Tibial nerve (tissue), 4 donors: ENCODE measurements around the gene MRPL54. TPM values are rescaled to one million over a fixed set of nuclear protein-coding genes. Genes with fewer than 3 reads are reported as not detected.

Experiments used
- DNase-seq, 2 donors: peaks; one replicate each; pipeline ENCODE4 v3.0.0-alpha.2; 2019; ENCODE audit warnings: low spot score in 2 of 2
- H3K27ac ChIP-seq, 4 donors: fragments of 200-600 bp; sonication (generic) in 3 of 4; one replicate each; pipeline ENCODE4 v1.5.1; 2017 to 2019; ENCODE audit warnings: mild to moderate bottlenecking in 1 of 4
- H3K27me3 ChIP-seq, 2 donors: fragments of 200-600 bp; sonication (generic) in 1 of 2; one replicate each; pipeline versions ENCODE4 v1.5.1 to v1.6.0; 2017 to 2019
- H3K36me3 ChIP-seq, 3 donors: fragments of 200-600 bp; sonication (generic); one replicate each; pipeline ENCODE4 v1.5.1; 2018 to 2019
- H3K4me1 ChIP-seq, 4 donors: fragments of 200-600 bp; sonication (generic) in 3 of 4; one replicate each; pipeline ENCODE4 v1.5.1; 2017 to 2019
- H3K4me3 ChIP-seq, 4 donors: fragments of 200-600 bp; sonication (generic) in 3 of 4; one replicate each; pipeline ENCODE4 v1.5.1; 2017 to 2019; ENCODE audit warnings: mild to moderate bottlenecking in 1 of 4, moderate library complexity in 1 of 4
- H3K9me3 ChIP-seq, 4 donors: fragments of 200-600 bp; sonication (generic) in 3 of 4; one replicate each; pipeline ENCODE4 v1.5.1; 2017 to 2019
- CTCF ChIP-seq, 5 experiments: fragments of 200-600 bp in 3 of 5; fragments of 450-650 bp in 2 of 5; sonication (generic) in 3 of 5; IDR thresholded peaks; one replicate each; pipeline ENCODE4 v1.5.1; 2016 to 2019; ENCODE audit warnings: antibody characterized with exemption in 5 of 5, mild to moderate bottlenecking in 3 of 5, moderate library complexity in 2 of 5
- EP300 ChIP-seq, 2 donors: sonication (generic); formaldehyde crosslinking; IDR thresholded peaks; one replicate each; pipeline ENCODE4 v1.6.1; 2017; ENCODE audit warnings: antibody characterized with exemption in 2 of 2, mild to moderate bottlenecking in 1 of 2
- POLR2A ChIP-seq, 2 donors: fragments of 450-650 bp; IDR thresholded peaks; one replicate each; pipeline ENCODE4 v1.6.1; 2017; ENCODE audit warnings: antibody characterized with exemption in 2 of 2, mild to moderate bottlenecking in 2 of 2, moderate library complexity in 2 of 2
- WGBS, 2 donors: methylation state at CpG; one replicate each; pipeline ENCODE4 v1.1.5; 2018; 5-methylcytosine and 5-hydroxymethylcytosine counted together
- total RNA-seq, 4 donors: library from RNA; depleted of rRNA; stranded (reverse); fragments of >200 nt; gene quantifications; one replicate each; pipeline ENCODE4 v1.1.0, GENCODE V29; 2016

Gene MRPL54
- total RNA-seq, 4 donors from 2014 or later, result 44.1 to 111 (median 59.2) TPM

GRCh38 chr19:3733549-3734309 is 28.8 kb upstream of the MRPL54 start:
- Histone ChIP-seq H3K4me1 (no peaks in the 10 kb centered on the region), H3K27me3 (no peaks in the 10 kb centered on the region), H3K27ac (no peak overlapping the region), H3K36me3 (no peaks in the 10 kb centered on the region), H3K9me3 (peaks cover 0 to 28% (median 0%) of the 10 kb centered on the region in 4 donors), H3K4me3 (no peak overlapping the region)
- no peak for DNase-seq
- WGBS, 2 donors, result 80 to 83% methylated on average over 19 to 20 of the region's 20 CpGs
- TF ChIP-seq POLR2A (IDR thresholded peaks at IDR 0.05) (no peak), EP300 (IDR thresholded peaks at IDR 0.05) (no peak), CTCF (IDR thresholded peaks at IDR 0.05) (no peak)

GRCh38 chr19:3734310-3734600 is 28.2 kb upstream of the MRPL54 start:
- DNase-seq, result no peak
- WGBS, 2 donors, result 89 to 96% methylated on average over 12 to 14 of the region's 14 CpGs
- TF ChIP-seq EP300 (IDR thresholded peaks at IDR 0.05) (no peak), POLR2A (IDR thresholded peaks at IDR 0.05) (no peak), CTCF (IDR thresholded peaks at IDR 0.05) (no peak)

GRCh38 chr19:3736106-3736724 is 26.3 kb upstream of the MRPL54 start:
- TF ChIP-seq CTCF (IDR thresholded peaks at IDR 0.05) (no peak), POLR2A (IDR thresholded peaks at IDR 0.05) (no peak)
- no peaks in the 10 kb centered on the region for H3K4me1 ChIP-seq
- WGBS, 2 donors, result 69 to 76% methylated on average over 14 to 20 of the region's 21 CpGs
- DNase-seq, result no peak
- no peak overlapping the region for H3K4me3 ChIP-seq
- H3K9me3 ChIP-seq, result peaks cover 0 to 7% (median 0%) of the 10 kb centered on the region in 4 donors
- no peaks in the 10 kb centered on the region for H3K27me3 ChIP-seq
- H3K36me3 ChIP-seq, result no peaks in the 10 kb centered on the region
- no peak overlapping the region for H3K27ac ChIP-seq

More at GRCh38 chr19:3734310-3734600, 28.2 kb upstream of the MRPL54 start:
- no peaks in the 10 kb centered on the region for H3K27me3 ChIP-seq
- H3K9me3 ChIP-seq, result peaks cover 0 to 25% (median 0%) of the 10 kb centered on the region in 4 donors
- no peak overlapping the region for H3K4me3 ChIP-seq
- H3K27ac ChIP-seq, result no peak overlapping the region
- H3K36me3 ChIP-seq, result no peaks in the 10 kb centered on the region
- H3K4me1 ChIP-seq, result no peaks in the 10 kb centered on the region

- Histone ChIP-seq H3K4me3 (no peak overlapping the region), H3K36me3 (no peaks in the 10 kb centered on the region), H3K27ac (no peak overlapping the region), H3K27me3 (no peaks in the 10 kb centered on the region), H3K9me3 (no peaks in the 10 kb centered on the region), H3K4me1 (no peaks in the 10 kb centered on the region)
- DNase-seq, result no peak
- TF ChIP-seq CTCF (IDR thresholded peaks at IDR 0.05), result no peak
- TF ChIP-seq POLR2A (IDR thresholded peaks at IDR 0.05), result no peak
- no peak for TF ChIP-seq EP300 (IDR thresholded peaks at IDR 0.05)
- 79 to 83% methylated on average over 10 of the region's 10 CpGs for WGBS, 2 donors
Observed at GRCh38 chr19:3737487-3738205, 24.8 kb upstream of the MRPL54 start.
